ENCODE measurements around the gene PLA2G4A. TPM values are rescaled to one million over a fixed set of nuclear protein-coding genes. Genes with fewer than 3 reads are reported as not detected.

Gene PLA2G4A
- total RNA-seq, 1 experiment from 2014 or later = not detected

- H3K9me3 ChIP-seq (ENCODE audit: control insufficient read depth, insufficient read depth, low read depth, low read length) = no peaks in the 10 kb centered on the region
- no peak overlapping the region for H3K27ac ChIP-seq (ENCODE audit: low read length)
- TF ChIP-seq REST (IDR thresholded peaks at IDR 0.05; ENCODE audit: insufficient read depth in 1 of 2, low read depth in 2 of 2, low read length in 1 of 2) (no peak), TCF7L2 (IDR thresholded peaks at IDR 0.05; ENCODE audit: low read depth, low read length) (no peak), SIN3A (IDR thresholded peaks at IDR 0.05; ENCODE audit: borderline replicate concordance, insufficient read depth, low read depth, low read length) (no peak), POLR2AphosphoS5 (IDR thresholded peaks at IDR 0.05; ENCODE audit: low read depth, low read length) (no peak)
- TF ChIP-seq, protein P1, sequence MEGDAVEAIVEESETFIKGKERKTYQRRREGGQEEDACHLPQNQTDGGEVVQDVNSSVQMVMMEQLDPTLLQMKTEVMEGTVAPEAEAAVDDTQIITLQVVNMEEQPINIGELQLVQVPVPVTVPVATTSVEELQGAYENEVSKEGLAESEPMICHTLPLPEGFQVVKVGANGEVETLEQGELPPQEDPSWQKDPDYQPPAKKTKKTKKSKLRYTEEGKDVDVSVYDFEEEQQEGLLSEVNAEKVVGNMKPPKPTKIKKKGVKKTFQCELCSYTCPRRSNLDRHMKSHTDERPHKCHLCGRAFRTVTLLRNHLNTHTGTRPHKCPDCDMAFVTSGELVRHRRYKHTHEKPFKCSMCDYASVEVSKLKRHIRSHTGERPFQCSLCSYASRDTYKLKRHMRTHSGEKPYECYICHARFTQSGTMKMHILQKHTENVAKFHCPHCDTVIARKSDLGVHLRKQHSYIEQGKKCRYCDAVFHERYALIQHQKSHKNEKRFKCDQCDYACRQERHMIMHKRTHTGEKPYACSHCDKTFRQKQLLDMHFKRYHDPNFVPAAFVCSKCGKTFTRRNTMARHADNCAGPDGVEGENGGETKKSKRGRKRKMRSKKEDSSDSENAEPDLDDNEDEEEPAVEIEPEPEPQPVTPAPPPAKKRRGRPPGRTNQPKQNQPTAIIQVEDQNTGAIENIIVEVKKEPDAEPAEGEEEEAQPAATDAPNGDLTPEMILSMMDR (IDR thresholded peaks at IDR 0.05) = no peak
- ATAC-seq (no peak), DNase-seq (ENCODE audit: low read depth, low spot score) (no peak)
- no peaks in the 10 kb centered on the region for H3K36me3 ChIP-seq (ENCODE audit: control insufficient read depth, insufficient read depth, low read length)
- in situ Hi-C loops (cut with HindIII; ENCODE audit: low pct_unique_long_range_greater_than_20kb, low sequenced_read_pairs) (no loop called here), intact Hi-C loops (cut with micrococcal nuclease; ENCODE audit: unreplicated experiment) (no loop called here)
- POLR2A ChIA-PET = no interaction called here
- no peaks in the 10 kb centered on the region for H3K27me3 ChIP-seq (ENCODE audit: control insufficient read depth, insufficient read depth, low read length)
- CTCF ChIA-PET = no interaction called here
- no peak overlapping the region for H3K4me3 ChIP-seq (ENCODE audit: low read depth in 2 of 2, low read length in 2 of 2)
- no peaks in the 10 kb centered on the region for H3K4me1 ChIP-seq (ENCODE audit: control insufficient read depth, insufficient read depth, low read length)
- no TSS peak for BruUV-seq (replicated peaks)
Measured at GRCh38 chr1:186948535-186948934, 119.8 kb downstream of the PLA2G4A start.

DNA sequence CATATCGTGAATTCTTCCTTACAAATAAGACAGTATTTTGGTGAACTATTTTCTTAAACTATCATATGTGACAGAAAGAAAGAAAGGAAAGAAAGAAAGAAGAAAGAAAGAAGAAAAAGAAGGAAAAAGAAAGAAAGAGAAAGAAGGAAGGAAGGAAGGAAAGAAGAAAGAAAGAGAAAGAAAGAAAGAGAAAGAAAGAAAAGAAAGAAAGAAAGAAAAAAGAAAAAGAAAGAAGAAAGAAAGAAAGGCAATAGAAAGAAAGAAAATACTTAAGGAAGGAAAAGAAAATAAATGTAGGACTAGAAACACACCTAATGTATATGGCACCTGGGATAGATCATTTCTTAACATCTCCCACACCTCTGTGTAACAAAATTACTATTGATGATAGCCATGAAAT lies 120.4 kb downstream of the PLA2G4A start:
- H3K27ac ChIP-seq (ENCODE audit: low read length) = no peak overlapping the region
- H3K4me3 ChIP-seq (ENCODE audit: low read depth in 2 of 2, low read length in 2 of 2) = no peak overlapping the region
- no peaks in the 10 kb centered on the region for H3K36me3 ChIP-seq (ENCODE audit: control insufficient read depth, insufficient read depth, low read length)
- POLR2A ChIA-PET = no interaction called here
- DNase-seq (ENCODE audit: low read depth, low spot score) (no peak), ATAC-seq (no peak)
- no peaks in the 10 kb centered on the region for H3K4me1 ChIP-seq (ENCODE audit: control insufficient read depth, insufficient read depth, low read length)
- no peak for TF ChIP-seq REST (IDR thresholded peaks at IDR 0.05; ENCODE audit: insufficient read depth in 1 of 2, low read depth in 2 of 2, low read length in 1 of 2)
- no peak for TF ChIP-seq POLR2AphosphoS5 (IDR thresholded peaks at IDR 0.05; ENCODE audit: low read depth, low read length)
- no peaks in the 10 kb centered on the region for H3K9me3 ChIP-seq (ENCODE audit: control insufficient read depth, insufficient read depth, low read depth, low read length)
- BruUV-seq (replicated peaks) = no TSS peak
- in situ Hi-C loops (cut with HindIII; ENCODE audit: low pct_unique_long_range_greater_than_20kb, low sequenced_read_pairs) (no loop called here), intact Hi-C loops (cut with micrococcal nuclease; ENCODE audit: unreplicated experiment) (no loop called here)
- no peaks in the 10 kb centered on the region for H3K27me3 ChIP-seq (ENCODE audit: control insufficient read depth, insufficient read depth, low read length)
- CTCF ChIA-PET = no interaction called here
